NCI-H226 (cell line): ENCODE data around the gene GIGYF1.
"Not testable (repeated sequence)": the region's sequence is repeated elsewhere in the genome, so short reads cannot be mapped to it uniquely, and the experiment has no call there.

ENCODE experiments used
- DNase-seq: peaks from one replicate; pipeline ENCODE4 v3.0.0-alpha.2; 2015

The GIGYF1 gene

GRCh38 chr7:100706672-100707311 lies 12.7 kb upstream of the GIGYF1 start:
- no peak for DNase-seq

GRCh38 chr7:100705753-100706671 lies 12.0 kb upstream of the GIGYF1 start, which contains the start of gene POP7:
Gene POP7, plus strand, starts transcription at chr7:100706121. Its CDS starts 710 bp downstream, at chr7:100706831.
- peak; percentile 95 for DNase-seq

DNA sequence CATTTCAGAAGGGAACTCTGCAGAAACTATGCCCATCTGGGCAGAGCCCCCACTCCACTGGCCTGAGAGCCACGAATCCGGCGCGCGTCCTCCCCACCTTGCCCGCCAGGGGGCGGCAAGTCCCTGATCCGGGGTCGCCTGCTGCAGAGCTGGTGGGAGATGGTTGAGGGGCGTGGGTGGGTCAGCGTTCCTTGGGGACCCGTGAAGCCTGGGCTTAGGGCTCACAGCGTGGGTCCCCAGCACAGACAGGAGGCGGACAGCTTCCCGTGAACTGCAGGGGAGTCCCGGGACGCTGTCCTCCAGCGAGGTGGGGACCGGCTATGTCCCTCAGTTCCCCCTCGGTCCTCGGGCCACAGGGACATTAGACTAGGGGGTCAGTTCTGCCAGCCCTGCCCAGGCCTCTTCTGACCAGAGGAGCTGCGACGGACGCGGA lies 11.3 kb upstream of the GIGYF1 start:
- peak; percentile 44 for DNase-seq

GRCh38 chr7:100701089-100701488 lies 7.0 kb upstream of the GIGYF1 start:
- not testable (repeated sequence) for DNase-seq

- DNase-seq = no peak
Measured at GRCh38 chr7:100699018-100699417, 5.0 kb upstream of the GIGYF1 start.

- no peak for DNase-seq
Measured at GRCh38 chr7:100696123-100696521, 2.1 kb upstream of the GIGYF1 start.

DNA sequence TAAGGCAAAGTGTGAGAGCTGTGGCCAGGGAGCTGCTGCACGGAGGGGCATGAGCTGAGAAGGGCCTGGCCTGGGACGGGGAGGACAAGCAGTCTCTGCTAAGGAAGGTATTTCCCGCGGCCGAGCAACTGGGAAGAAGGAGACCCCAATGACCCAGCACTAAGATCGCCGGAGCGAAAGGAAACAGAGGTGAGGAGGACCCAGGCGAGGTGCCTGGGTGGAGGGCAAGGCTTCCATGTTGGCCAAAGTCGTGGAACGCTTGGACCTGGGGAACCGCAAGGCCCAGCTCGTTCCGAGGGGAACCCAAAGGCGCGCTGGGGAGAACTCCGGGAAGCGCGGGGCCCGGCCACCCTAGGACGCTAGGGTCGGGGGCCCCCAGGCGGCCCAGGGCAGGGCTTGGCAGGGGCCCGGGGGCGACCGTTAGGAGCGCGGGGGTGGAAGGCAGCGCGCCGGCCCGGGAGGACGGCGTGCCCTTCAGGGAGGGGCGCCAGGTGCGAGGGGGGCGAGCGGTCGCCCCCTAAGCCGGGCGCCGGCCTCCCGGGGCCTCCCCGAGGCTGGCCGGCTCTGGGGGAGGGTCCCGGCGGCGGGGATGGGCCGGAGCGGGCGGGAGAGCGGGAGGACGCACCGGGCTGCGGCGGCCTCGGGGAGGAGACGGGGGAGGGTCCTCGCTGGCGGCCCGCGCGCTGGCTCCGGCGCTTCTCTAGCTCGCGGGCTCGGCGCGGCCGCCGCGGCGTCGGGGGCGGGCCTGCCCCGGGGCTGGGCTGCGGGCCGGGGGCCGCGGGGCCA lies 545 bp downstream of the GIGYF1 start:
- no peak for DNase-seq

- no peak for DNase-seq
Measured at GRCh38 chr7:100692578-100692961, 1.5 kb downstream of the GIGYF1 start.

DNA sequence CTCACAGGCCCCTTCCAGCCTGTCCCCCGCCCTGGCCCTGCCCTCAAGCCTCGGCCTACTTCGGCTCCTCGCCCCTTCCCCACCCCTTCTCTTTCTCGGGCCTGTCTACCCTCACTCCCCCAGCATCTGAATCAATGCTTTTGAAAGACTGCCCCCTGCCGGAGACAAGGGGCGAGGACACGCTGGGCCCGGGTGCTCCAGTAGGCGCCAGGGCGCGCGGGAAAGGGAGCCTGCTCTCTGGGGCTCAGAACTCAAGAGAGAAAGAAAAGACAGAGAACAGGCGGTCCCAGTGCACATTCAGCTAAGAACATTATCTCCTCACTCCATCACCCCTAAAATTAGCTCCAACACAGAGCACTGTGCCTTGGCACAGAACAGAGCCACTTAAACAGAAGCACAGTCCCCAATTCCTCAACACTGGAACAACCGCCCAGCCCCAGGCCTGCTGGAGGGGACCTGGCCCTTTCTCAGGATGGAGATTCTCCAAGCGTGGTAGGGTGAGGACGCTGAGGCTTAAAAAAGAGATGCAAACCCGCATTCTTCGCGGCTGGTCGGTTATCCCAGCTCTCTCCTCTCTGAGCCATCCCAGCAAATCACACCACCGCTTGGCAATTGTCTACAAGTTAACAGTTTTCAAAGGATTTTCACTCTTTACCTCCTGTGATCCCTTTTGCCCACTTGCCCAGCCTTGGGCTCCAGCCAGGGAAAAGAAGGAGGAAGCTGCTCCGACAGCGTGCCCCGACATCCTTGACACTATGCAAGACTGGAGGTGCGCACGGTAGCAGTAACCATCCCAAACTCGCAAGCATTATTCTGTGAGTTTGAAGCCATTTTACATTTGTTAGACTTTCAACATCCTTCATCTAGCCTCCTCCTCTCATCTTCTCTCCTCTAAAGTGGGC lies 2.1 kb downstream of the GIGYF1 start:
- DNase-seq = peak; percentile 45

GRCh38 chr7:100689230-100690135 lies 4.6 kb downstream of the GIGYF1 start:
- DNase-seq = no peak

DNA sequence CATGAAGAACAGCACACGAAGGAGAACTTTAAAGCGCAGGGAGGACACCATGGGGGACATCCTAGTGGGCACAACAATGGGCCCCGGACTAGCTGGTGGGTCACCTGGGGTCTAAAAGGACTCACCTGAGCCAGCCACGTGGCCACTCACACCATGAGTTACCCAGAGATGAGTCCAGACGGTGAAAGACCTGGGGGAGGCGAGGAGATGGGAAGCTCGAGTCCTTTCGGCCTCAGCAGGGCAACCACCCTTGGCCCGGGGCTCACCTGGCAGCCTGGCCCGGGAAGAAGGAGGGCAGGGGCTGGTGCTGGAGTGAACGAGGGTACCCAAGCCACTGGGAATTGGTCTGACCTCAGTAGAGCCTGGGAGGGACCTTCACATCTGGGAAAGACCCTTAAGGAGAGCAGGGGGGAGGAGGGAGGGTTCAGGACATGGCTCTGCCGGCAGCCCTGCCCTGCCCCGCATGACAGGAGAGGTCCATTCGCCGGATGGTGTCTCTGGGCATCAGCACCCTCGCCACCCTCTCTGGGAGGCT lies 5.7 kb downstream of the GIGYF1 start:
- no peak for DNase-seq

DNA sequence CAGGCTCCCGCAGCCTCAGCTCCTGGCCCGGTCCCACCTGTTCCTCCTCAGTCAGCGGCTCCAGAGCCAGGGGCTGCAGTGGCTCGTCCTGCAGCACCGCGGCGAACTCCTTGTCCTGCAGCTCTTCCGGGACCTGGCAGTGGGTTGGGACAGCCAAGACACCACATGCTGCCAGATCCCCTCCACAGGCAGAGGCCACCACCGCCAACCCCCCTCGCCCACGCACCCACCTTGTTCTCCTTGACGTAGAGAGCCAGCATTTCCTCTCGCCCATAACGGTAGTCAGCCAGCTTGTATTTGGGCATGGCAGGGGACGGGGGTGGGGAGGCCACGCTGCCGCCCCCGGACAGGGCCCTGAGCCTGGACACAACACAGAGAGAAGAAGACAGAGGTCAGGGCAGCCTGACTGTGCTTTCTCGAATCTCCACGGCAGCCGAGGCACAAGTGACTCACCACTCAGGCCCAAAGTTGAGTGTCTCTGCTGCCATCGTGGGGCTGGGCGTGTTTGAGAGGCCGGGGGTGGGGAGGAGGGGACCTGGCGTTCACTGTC lies 6.2 kb downstream of the GIGYF1 start:
- DNase-seq = no peak

GRCh38 chr7:100687261-100687660 lies 6.8 kb downstream of the GIGYF1 start:
- no peak for DNase-seq

- no peak for DNase-seq
Measured at GRCh38 chr7:100686822-100687211, 7.2 kb downstream of the GIGYF1 start.

- no peak for DNase-seq
Measured at GRCh38 chr7:100686201-100686821, 7.7 kb downstream of the GIGYF1 start.

- no peak for DNase-seq
Measured at GRCh38 chr7:100685631-100686145, 8.4 kb downstream of the GIGYF1 start.

DNA sequence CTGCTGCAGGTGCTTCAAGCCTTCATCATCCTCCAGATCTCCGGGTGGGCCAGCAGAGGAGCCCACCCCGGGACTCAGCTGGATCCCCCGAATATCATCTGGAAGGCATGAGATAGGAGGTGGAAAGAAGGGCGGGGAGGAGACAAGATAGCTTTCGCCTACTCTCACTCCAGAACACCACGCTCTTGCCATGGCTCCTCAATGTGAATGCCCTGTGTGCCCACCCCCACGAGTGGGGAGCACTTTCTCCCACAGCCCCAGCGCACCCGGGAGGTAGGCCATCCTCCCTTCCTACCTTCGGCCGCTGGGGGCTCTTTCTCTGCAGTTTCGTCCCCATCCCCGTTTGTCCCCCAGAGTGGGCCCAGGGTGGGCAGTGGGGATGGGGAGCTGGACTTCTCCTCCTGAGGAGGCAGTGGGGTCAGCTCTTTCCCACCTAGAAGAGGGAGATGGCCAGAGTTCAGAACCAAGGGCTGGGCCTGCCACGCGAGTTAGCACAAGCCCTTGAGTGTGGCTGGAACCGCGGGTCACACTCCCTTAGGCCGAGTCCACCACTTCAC lies 8.9 kb downstream of the GIGYF1 start:
- no peak for DNase-seq

- no peak for DNase-seq
Measured at GRCh38 chr7:100684534-100685042, 9.5 kb downstream of the GIGYF1 start.
